ENCODE results near the gene PRR3.

Gene PRR3

GRCh38 chr6:30611856-30612194 is 54.7 kb downstream of the PRR3 start:
- H3K4me1 ChIP-seq (ENCODE audit: control insufficient read depth, insufficient read depth, low read length): peaks cover 14% of the 10 kb centered on the region
- peaks cover 21% of the 10 kb centered on the region for H3K36me3 ChIP-seq (ENCODE audit: control insufficient read depth, insufficient read depth, low read length)
- WGBS, 2 experiments: 89 to 100% methylated on average over 2 of the region's 2 CpGs
- no peak overlapping the region for H3K27ac ChIP-seq (ENCODE audit: insufficient read depth, low read depth, low read length, poor library complexity, severe bottlenecking)
- no peaks in the 10 kb centered on the region for H3K27me3 ChIP-seq (ENCODE audit: control insufficient read depth, insufficient read depth, low read length, poor library complexity, severe bottlenecking)
- H3K9me3 ChIP-seq (ENCODE audit: control insufficient read depth, low read length): no peaks in the 10 kb centered on the region
- H3K4me3 ChIP-seq (ENCODE audit: insufficient read depth, low read depth, low read length): no peak overlapping the region

- Histone ChIP-seq H3K9me3 (ENCODE audit: control insufficient read depth, low read length) (no peaks in the 10 kb centered on the region), H3K4me3 (ENCODE audit: insufficient read depth, low read depth, low read length) (no peak overlapping the region), H3K27me3 (ENCODE audit: control insufficient read depth, insufficient read depth, low read length, poor library complexity, severe bottlenecking) (no peaks in the 10 kb centered on the region), H3K36me3 (ENCODE audit: control insufficient read depth, insufficient read depth, low read length) (peaks cover 18% of the 10 kb centered on the region), H3K27ac (ENCODE audit: insufficient read depth, low read depth, low read length, poor library complexity, severe bottlenecking) (no peak overlapping the region), H3K4me1 (ENCODE audit: control insufficient read depth, insufficient read depth, low read length) (peaks cover 14% of the 10 kb centered on the region)
- WGBS, 2 experiments: 100% methylated on average over 1 of the region's 1 CpG; no CpG with 5 or more reads in 1 of the 2 experiments
Measured at GRCh38 chr6:30612213-30612612, 55.1 kb downstream of the PRR3 start.

- Histone ChIP-seq H3K9me3 (ENCODE audit: control insufficient read depth, low read length) (no peaks in the 10 kb centered on the region), H3K27me3 (ENCODE audit: control insufficient read depth, insufficient read depth, low read length, poor library complexity, severe bottlenecking) (no peaks in the 10 kb centered on the region), H3K4me1 (ENCODE audit: control insufficient read depth, insufficient read depth, low read length) (peaks cover 14% of the 10 kb centered on the region), H3K36me3 (ENCODE audit: control insufficient read depth, insufficient read depth, low read length) (peaks cover 12% of the 10 kb centered on the region), H3K27ac (ENCODE audit: insufficient read depth, low read depth, low read length, poor library complexity, severe bottlenecking) (no peak overlapping the region), H3K4me3 (ENCODE audit: insufficient read depth, low read depth, low read length) (no peak overlapping the region)
- WGBS, 2 experiments: 79 to 89% methylated on average over 6 of the region's 6 CpGs
Measured at GRCh38 chr6:30612687-30613248, 55.7 kb downstream of the PRR3 start.
